Transverse colon (tissue), 4 donors: Measurements from ENCODE around the gene PGPEP1. TPM values are rescaled to one million over a fixed set of nuclear protein-coding genes. Genes with fewer than 3 reads are reported as not detected.

Experiments
- DNase-seq: peaks from one replicate; pipeline ENCODE4 v3.0.0-alpha.2; 2019
- H3K27ac ChIP-seq, 4 donors: fragments of 200-600 bp; sonication (generic); 2 replicates each; pipeline ENCODE4 v1.5.1; 2016 to 2018; ENCODE audit warnings: inconsistent platforms in 4 of 4
- H3K27me3 ChIP-seq: fragments of 200-600 bp; sonication (generic); 2 replicates; pipeline ENCODE4 v1.5.1; 2017; ENCODE audit warnings: inconsistent platforms
- H3K36me3 ChIP-seq, 4 donors: fragments of 200-600 bp; sonication (generic); 2 replicates each; pipeline ENCODE4 v1.5.1; 2017 to 2019; ENCODE audit warnings: inconsistent platforms in 4 of 4
- H3K4me1 ChIP-seq, 4 donors: fragments of 200-600 bp; sonication (generic); 2 replicates each; pipeline ENCODE4 v1.5.1; 2017 to 2020; ENCODE audit warnings: inconsistent platforms in 4 of 4
- H3K4me3 ChIP-seq, 4 donors: fragments of 200-600 bp; sonication (generic); 1 replicate in 1 of 4; 2 replicates in 3 of 4; pipeline versions ENCODE4 v1.5.1 to v1.6.1; 2017 to 2019; ENCODE audit warnings: inconsistent platforms in 4 of 4
- H3K9me3 ChIP-seq, 2 donors: fragments of 200-600 bp; sonication (generic); 2 replicates each; pipeline ENCODE4 v1.5.1; 2017 to 2019; ENCODE audit warnings: inconsistent platforms in 2 of 2
- CTCF ChIP-seq, 5 experiments: fragments of 200-600 bp in 3 of 5; fragments of 450-650 bp in 2 of 5; sonication (generic) in 3 of 5; IDR thresholded peaks; 1 replicate in 2 of 5; 2 replicates in 3 of 5; pipeline ENCODE4 v1.5.1; 2016 to 2017; ENCODE audit warnings: antibody characterized with exemption in 5 of 5, inconsistent platforms in 3 of 5, mild to moderate bottlenecking in 2 of 5, moderate library complexity in 1 of 5
- EP300 ChIP-seq: sonication (generic); formaldehyde crosslinking; IDR thresholded peaks from one replicate; pipeline ENCODE4 v1.6.1; 2017; ENCODE audit warnings: antibody characterized with exemption, low read depth
- POLR2A ChIP-seq: fragments of 450-650 bp; IDR thresholded peaks from one replicate; pipeline ENCODE4 v1.6.1; 2016; ENCODE audit warnings: antibody characterized with exemption, mild to moderate bottlenecking, moderate library complexity
- POLR2AphosphoS5 ChIP-seq, 3 donors: sonication (generic); formaldehyde crosslinking; IDR thresholded peaks; one replicate each; pipeline ENCODE4 v1.6.1; 2016; ENCODE audit warnings: antibody characterized with exemption in 3 of 3
- WGBS, 2 donors: methylation state at CpG; one replicate each; pipeline ENCODE4 v1.1.5; 2018; ENCODE audit warnings: low coverage in 1 of 2; 5-methylcytosine and 5-hydroxymethylcytosine counted together
- in situ Hi-C, 4 donors: fragments of 200-750 bp; cut with MboI; loops; one replicate each; pipeline versions ENCODE4 v1.15.0 to v1.15.1; 2017; ENCODE audit warnings: low sequenced_read_pairs in 3 of 4, low pct_ligation_motif_present in 1 of 4, low pct_unique_long_range_greater_than_20kb in 1 of 4
- intact Hi-C: fragments of 100-400 bp; cut with DNase I; formaldehyde crosslinking; loops from one replicate; pipeline ENCODE4 v1.15.1; 2023; ENCODE audit warnings: low total_unique reads
- total RNA-seq, 4 donors: library from RNA; depleted of rRNA; stranded (reverse); fragments of >200 nt; gene quantifications; one replicate each; pipeline ENCODE4 v1.1.0, GENCODE V29; 2016

PGPEP1 gene
- total RNA-seq, 4 donors from 2014 or later, result 59.7 to 110 (median 73.0) TPM

DNA sequence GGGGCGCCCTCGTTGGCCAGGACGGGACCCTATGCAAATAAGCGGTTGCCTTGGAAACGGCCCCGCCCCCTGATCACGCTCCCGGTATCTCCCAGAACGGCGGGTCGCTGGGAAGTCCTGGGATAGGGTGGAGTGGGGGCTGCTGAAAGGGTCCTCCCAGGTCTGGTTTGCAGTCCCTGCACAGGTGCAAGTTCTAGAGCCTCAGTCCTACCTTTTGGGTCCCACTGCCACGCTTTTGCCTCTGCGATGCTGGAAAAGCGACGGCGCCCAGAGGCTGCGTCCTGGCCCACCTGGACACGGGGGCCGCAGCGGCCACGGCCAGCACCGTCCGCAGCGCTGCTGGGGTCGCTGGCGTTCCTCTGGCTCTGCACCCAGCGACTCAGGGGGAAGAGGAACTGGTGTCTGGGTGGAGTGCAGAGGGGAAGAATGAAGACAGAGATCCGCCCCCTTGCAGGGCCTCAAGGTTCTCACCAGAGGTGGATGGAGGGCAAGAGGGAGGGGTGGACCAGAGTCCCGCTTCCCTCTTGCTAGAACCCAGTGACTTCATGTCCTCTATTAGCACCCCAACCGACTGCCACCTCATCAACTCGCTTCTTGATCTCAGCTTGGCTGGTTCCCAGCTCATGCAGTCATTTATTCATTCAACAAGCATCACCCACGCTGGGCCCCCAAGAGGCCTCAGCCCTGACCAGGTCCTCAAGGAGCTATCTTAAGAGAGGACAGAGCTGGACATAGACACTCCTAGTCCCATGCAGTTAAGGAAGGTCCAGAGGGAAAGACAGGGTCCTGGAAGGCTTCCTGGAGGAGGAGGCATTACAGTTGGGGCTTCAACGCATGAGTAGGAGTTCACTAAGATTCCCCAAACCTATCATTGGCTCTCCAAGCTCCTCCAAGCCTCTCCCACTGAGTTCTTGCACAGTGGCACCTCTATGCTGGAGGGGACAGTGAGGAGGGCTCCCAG lies 57.1 kb downstream of the PGPEP1 start, which contains the start of gene LRRC25:
LRRC25 (minus strand) TSS at position 381 of the 961 bp plus-strand sequence. CDS start 659 bp downstream, outside the sequence.
- Histone ChIP-seq H3K36me3 (no peaks in the 10 kb centered on the region), H3K9me3 (no peaks in the 10 kb centered on the region), H3K4me1 (peaks cover 0 to 31% (median 23%) of the 10 kb centered on the region in 4 donors), H3K4me3 (peak within 1 kb of the TSS in 2 of 4 donors; percentile 17 to 22), H3K27ac (peak within 1 kb of the TSS in 1 of 4 donors; percentile 41), H3K27me3 (peaks cover 13% of the 10 kb centered on the region)
- no peak for TF ChIP-seq EP300
- TF ChIP-seq CTCF (IDR thresholded peaks at IDR 0.05), result no peak
- TF ChIP-seq POLR2AphosphoS5 (IDR thresholded peaks at IDR 0.05), result peak in 2 of 3 donors; percentile 14 to 52
- TF ChIP-seq POLR2A, result peak; percentile 46
- in situ Hi-C loops, result loop anchor here in 1 of 4 donors (10.0 kb wide), 1 partner anchor 53 kb away; the partner anchor contains the start of gene PGPEP1
- 12% methylated on average over 30 of the region's 33 CpGs; no CpG with 5 or more reads in 1 of the 2 donors for WGBS, 2 donors
- intact Hi-C loops, result no loop called here
- no peak for DNase-seq

- Histone ChIP-seq H3K4me3 (no peak overlapping the region), H3K27ac (no peak overlapping the region), H3K36me3 (no peaks in the 10 kb centered on the region), H3K4me1 (peaks cover 0 to 46% (median 37%) of the 10 kb centered on the region in 4 donors), H3K9me3 (no peaks in the 10 kb centered on the region), H3K27me3 (peaks cover 13% of the 10 kb centered on the region)
- DNase-seq, result peak; percentile 60
- intact Hi-C loops, result no loop called here
- in situ Hi-C loops, result loop anchor here in 1 of 4 donors (10.0 kb wide), 1 partner anchor 54 kb away; the partner anchor contains the start of gene PGPEP1
- 28% methylated on average over 6 of the region's 6 CpGs; no CpG with 5 or more reads in 1 of the 2 donors for WGBS, 2 donors
- TF ChIP-seq EP300 (no peak), CTCF (IDR thresholded peaks at IDR 0.05) (no peak), POLR2A (no peak), POLR2AphosphoS5 (IDR thresholded peaks at IDR 0.05) (peak in 1 of 3 donors; percentile 31)
These were observed 58.6 kb downstream of the PGPEP1 start for GRCh38 chr19:18399008-18399407.

DNA sequence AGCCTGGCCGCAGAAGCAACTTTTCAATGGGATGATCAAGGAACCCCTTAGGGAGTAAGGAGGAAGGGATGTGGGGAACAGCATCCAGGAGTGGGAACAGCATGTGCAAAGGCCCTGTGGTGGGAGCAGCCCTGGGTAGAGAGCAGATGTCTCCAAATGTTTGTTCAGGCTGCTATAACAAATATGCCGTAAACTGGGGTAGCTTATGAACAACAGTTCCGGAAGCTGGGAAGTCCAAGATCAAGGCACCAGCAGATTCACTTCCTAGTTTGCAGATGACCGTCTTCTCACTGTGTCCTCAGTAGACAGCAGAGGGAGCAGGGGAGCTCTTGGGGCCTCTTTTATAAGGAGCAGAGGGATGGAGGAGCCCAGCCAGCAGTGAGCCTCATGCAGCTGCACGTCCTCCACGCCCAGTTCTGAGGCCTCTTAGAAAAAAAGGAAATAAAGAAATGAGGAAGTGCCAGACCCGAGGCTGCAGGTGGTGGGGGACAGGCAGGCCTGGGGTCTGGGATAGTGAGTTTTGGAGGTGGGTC lies 61.2 kb downstream of the PGPEP1 start:
- no peaks in the 10 kb centered on the region for H3K9me3 ChIP-seq
- DNase-seq, result peak; percentile 85
- peaks cover 13% of the 10 kb centered on the region for H3K27me3 ChIP-seq
- intact Hi-C loops, result no loop called here
- H3K4me1 ChIP-seq, result peaks cover 0 to 50% (median 38%) of the 10 kb centered on the region in 4 donors
- no peaks in the 10 kb centered on the region for H3K36me3 ChIP-seq
- no peak for TF ChIP-seq EP300
- peak; percentile 68 for TF ChIP-seq POLR2A
- TF ChIP-seq CTCF (IDR thresholded peaks at IDR 0.05), result peak; percentile 19 to 65 (median 54)
- peak; percentile 30 to 46 (median 43) for TF ChIP-seq POLR2AphosphoS5 (IDR thresholded peaks at IDR 0.05)
- WGBS, 2 donors, result 13 to 31% methylated on average over 6 to 7 of the region's 7 CpGs
- H3K4me3 ChIP-seq, result no peak overlapping the region
- in situ Hi-C loops, result loop anchor here in 2 of 4 donors (10.0 to 25.0 kb wide), 2 partner anchors 47 to 139 kb away; partner anchors contain the start of gene IQCN (in 1 of the 2)
- H3K27ac ChIP-seq, result peak overlapping the region; percentile 77 to 86 (median 82)
